Heart left ventricle (tissue), 13 donors: Measurements from ENCODE around the gene EIF2AK2.

Experiments
- CTCF ChIP-seq, 12 donors: fragments of 200-600 bp; sonication (generic) in 4 of 12; IDR thresholded peaks; one replicate each; pipeline versions ENCODE4 v1.5.0 to v1.8.0; 2018 to 2022; ENCODE audit warnings: antibody characterized with exemption in 12 of 12, mild to moderate bottlenecking in 5 of 12
- POLR2A ChIP-seq, 2 donors: fragments of 450-650 bp; IDR thresholded peaks; one replicate each; pipeline ENCODE4 v1.6.1; 2017; ENCODE audit warnings: antibody characterized with exemption in 2 of 2, mild to moderate bottlenecking in 2 of 2, moderate library complexity in 2 of 2
- donor health status: ischemic (EF 13 %, LVEDD 7.1; RV severe dilation, severe dysfunction).
- donor health status: DM: no; HTN: yes; CAD: no.
- donor health status: DM: no; HTN: no; CAD: no.
- donor health status: ischemic (EF 25% LVEDD 6.9; RV normal size, moderate dysfunction).
- donor health status: ischemic (EF 25% LVEDD 5.7; RV mildly dilated, moderate dysfunction).
- donor health status: ischemic (EF 35%, LVEDD 5.7; RV mildly dilated, moderate dysfunction).
- donor health status: nonischemic (EF 11% LVEDD 7.7; RV severe dilation, severe dysfunction).
- donor health status: DM: yes; HTN: yes; CAD: no.
- donor health status: PGD.
- donor health status: ischemic (EF 29% LVEDD 5.4; RV normal size, mild dysfunction).
- donor health status: nonischemic (EF 23%, LVEDD 6.1; RV moderate dilation, normal function).

GRCh38 chr2:37083873-37084794 lies 72.6 kb downstream of the EIF2AK2 start, which contains the start of the genes GPATCH11 and HEATR5B:
- peak in 1 of 12 donors; percentile 8 for TF ChIP-seq CTCF (IDR thresholded peaks at IDR 0.05)
- peak in 1 of 2 donors; percentile 75 for TF ChIP-seq POLR2A (IDR thresholded peaks at IDR 0.05)
